Measurements from ENCODE around the gene C9orf78. TPM values are rescaled to one million over a fixed set of nuclear protein-coding genes. Genes with fewer than 3 reads are reported as not detected.

The C9orf78 gene
- total RNA-seq, 1 donor from 2014 or later, result 19.2 TPM

GRCh38 chr9:129868872-129869486 lies 33.9 kb upstream of the C9orf78 start:
- Histone ChIP-seq H3K27me3 (no peaks in the 10 kb centered on the region), H3K27ac (no peak overlapping the region), H3K4me3 (no peak overlapping the region), H3K9me3 (no peaks in the 10 kb centered on the region), H3K36me3 (peaks cover 55 to 57% of the 10 kb centered on the region in 2 donors), H3K4me1 (no peaks in the 10 kb centered on the region)
- intact Hi-C loops (cut with DNase I), result no loop called here
- no peak for DNase-seq (ENCODE audit: low spot score in 2 of 2)
- TF ChIP-seq CTCF (IDR thresholded peaks at IDR 0.05), result no peak

- Histone ChIP-seq H3K4me3 (no peak overlapping the region), H3K27ac (no peak overlapping the region), H3K4me1 (no peaks in the 10 kb centered on the region), H3K27me3 (no peaks in the 10 kb centered on the region), H3K36me3 (peaks cover 53 to 60% of the 10 kb centered on the region in 2 donors), H3K9me3 (no peaks in the 10 kb centered on the region)
- no peak for DNase-seq (ENCODE audit: low spot score in 2 of 2)
- TF ChIP-seq CTCF (IDR thresholded peaks at IDR 0.05), result no peak
- intact Hi-C loops (cut with DNase I), result no loop called here
These were observed 33.2 kb upstream of the C9orf78 start for GRCh38 chr9:129868023-129868871.

DNA sequence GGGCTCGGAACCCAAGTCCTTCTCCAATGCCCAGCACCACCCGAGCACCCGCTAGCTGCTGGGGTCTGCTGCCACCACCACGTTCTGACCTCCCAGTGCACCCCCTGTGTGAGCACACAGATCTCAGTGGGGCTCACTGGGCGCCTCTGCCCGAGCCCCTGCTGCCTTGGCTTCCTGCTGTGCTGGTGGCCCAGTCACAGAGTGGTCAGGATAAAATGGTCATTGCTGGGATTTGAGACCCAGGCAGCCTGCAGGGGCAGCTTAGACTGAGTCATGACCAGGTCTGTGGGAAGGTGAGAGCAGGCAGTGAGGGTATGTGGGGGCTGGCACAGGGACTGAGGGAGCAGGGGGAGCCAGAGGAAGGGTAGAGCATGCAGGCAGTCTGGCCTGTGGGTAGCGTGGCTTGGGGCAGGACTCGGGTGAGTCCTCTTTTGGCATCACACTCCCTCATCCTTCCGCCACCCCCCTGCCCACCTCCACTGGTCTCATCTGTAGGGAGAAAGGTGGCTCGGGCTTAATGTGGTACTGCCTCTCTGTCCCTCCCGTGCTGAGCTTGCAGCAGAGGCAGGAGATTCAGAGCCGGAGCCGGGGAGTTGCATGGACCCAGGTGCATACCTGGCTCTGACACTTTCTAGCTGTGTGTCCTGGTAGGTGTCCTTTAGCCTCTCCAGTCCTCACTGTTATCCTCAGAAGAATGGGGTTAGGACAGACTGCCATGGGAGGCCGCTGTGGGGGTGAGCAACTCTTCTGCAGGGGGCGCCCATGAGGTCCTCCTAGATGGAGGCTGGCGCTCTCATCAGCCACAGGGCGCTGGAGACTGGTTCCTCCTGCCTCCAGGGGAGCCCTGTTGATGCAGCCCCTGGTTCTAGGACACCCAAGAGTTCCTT lies 32.3 kb upstream of the C9orf78 start:
- no peaks in the 10 kb centered on the region for H3K9me3 ChIP-seq
- H3K4me1 ChIP-seq, result no peaks in the 10 kb centered on the region
- no peak for TF ChIP-seq CTCF (IDR thresholded peaks at IDR 0.05)
- peaks cover 61 to 65% of the 10 kb centered on the region in 2 donors for H3K36me3 ChIP-seq
- no peak overlapping the region for H3K27ac ChIP-seq
- H3K27me3 ChIP-seq, result no peaks in the 10 kb centered on the region
- no peak for DNase-seq (ENCODE audit: low spot score in 2 of 2)
- H3K4me3 ChIP-seq, result no peak overlapping the region
- intact Hi-C loops (cut with DNase I), result no loop called here

DNA sequence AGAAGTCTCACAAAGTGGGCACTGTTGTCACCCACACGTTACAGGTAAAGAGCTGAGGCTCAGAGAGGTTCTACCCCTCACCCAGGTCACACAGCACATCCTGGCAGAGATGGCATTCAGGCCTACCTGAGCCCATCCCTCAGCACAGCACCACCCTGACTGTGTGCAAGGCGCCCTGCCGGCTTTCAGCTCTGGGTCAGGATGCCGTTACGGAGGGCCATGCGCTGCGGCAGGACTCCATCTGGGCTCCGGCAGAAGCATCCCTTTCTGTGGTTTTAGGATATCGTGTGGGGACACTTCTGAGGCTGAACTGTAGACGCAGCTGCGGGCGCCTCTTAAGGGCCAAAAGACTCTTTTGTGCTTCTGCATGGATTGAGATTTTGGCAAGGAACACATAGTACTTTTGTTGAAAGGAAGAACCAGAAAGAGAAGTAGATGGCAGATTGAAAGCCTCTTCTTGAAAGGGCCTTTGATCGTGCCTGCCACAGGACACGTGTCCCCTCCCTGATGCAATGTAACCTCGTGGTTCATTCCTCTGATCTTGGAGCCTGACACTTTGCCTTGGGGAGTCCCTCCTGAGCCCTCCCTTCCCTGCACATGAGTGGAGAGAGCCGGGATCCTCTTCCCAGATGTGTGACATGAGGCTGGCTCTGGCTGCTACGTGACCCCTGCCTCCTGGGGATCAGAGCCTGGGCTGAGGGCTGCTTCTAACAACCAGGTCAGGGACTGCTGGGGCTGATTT lies 31.5 kb upstream of the C9orf78 start:
- no peak overlapping the region for H3K27ac ChIP-seq
- no peaks in the 10 kb centered on the region for H3K9me3 ChIP-seq
- no peak for TF ChIP-seq CTCF (IDR thresholded peaks at IDR 0.05)
- H3K4me1 ChIP-seq, result no peaks in the 10 kb centered on the region
- intact Hi-C loops (cut with DNase I), result no loop called here
- DNase-seq (ENCODE audit: low spot score in 2 of 2), result no peak
- H3K27me3 ChIP-seq, result no peaks in the 10 kb centered on the region
- H3K36me3 ChIP-seq, result peaks cover 66 to 71% of the 10 kb centered on the region in 2 donors
- H3K4me3 ChIP-seq, result no peak overlapping the region
